GM10266 (cell line): ENCODE results near the gene YWHAQ.

Experiments
- DNase-seq: peaks from one replicate; pipeline ENCODE4 v3.0.0; 2012; ENCODE audit errors: extremely low spot score
- TF ChIP-seq, protein P1 (sequence below): IDR thresholded peaks from 2 replicates; pipeline ENCODE4 v1.5.1; 2012; ENCODE audit warnings: mild to moderate bottlenecking, low read depth; ENCODE audit not compliant: control insufficient read depth, insufficient read depth; ENCODE audit errors: missing control alignments

YWHAQ gene

DNA sequence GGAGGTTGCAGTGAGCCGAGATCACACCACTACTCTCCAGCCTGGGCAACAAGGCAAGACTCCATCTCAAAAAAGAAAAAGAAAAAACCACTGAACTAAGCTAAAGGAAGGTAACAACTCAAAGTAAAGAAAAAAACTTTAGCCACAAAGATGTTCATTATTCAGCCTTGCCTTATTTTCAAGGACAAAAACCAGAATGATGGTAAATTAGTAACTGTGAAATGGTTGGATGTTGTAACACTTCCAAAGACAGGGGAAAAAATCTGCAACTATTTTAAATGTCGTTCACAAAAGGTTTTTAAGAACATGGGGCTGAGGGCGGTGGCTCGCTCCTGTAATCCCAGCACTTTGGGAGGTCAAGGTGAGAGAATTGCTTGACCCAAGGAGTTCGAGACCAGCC, 85.3 kb downstream of the YWHAQ start:
- DNase-seq = no peak

DNA sequence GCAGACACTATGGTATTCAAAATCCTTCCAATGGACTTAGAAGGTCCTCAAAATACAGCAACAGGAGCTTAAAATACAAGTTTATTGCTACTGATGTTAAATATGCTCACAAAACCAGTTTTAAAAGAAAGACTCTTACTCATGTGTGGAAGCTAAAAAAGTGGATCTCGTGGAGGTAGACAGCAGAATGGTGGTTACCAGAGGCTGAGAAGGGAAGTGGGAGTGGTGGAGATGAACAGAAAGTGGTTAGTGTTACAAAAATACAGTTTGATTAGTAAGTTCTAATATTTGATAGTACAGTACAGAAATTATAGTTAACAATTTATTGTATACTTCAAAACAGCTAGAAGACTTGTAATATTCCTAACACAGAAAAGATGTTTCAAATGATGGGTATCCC, 87.2 kb downstream of the YWHAQ start:
- DNase-seq = no peak
- TF ChIP-seq, protein P1, sequence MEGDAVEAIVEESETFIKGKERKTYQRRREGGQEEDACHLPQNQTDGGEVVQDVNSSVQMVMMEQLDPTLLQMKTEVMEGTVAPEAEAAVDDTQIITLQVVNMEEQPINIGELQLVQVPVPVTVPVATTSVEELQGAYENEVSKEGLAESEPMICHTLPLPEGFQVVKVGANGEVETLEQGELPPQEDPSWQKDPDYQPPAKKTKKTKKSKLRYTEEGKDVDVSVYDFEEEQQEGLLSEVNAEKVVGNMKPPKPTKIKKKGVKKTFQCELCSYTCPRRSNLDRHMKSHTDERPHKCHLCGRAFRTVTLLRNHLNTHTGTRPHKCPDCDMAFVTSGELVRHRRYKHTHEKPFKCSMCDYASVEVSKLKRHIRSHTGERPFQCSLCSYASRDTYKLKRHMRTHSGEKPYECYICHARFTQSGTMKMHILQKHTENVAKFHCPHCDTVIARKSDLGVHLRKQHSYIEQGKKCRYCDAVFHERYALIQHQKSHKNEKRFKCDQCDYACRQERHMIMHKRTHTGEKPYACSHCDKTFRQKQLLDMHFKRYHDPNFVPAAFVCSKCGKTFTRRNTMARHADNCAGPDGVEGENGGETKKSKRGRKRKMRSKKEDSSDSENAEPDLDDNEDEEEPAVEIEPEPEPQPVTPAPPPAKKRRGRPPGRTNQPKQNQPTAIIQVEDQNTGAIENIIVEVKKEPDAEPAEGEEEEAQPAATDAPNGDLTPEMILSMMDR = no peak

More for the DNA sequence above, 85.3 kb downstream of the YWHAQ start:
- TF ChIP-seq, protein P1 = no peak

DNA sequence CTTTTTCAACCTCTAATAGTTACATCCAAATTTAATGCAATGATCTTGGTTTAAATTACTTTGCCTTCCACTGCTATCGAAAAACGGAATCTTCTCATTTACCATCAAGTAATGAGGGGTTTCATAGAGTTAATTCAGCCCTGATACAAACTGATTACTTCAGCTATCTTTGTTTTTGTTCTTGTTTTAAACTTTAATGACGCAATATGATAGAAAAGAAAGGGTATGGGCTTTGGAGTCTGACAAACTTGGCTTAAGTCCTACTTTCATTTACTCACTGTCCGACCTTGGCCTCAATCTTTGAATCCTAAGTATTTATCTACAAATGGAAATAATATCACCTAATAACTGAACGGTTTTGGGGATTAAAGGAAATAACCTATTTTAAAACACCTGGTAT, 91.3 kb downstream of the YWHAQ start:
- DNase-seq = no peak
- TF ChIP-seq, protein P1 = no peak

DNA sequence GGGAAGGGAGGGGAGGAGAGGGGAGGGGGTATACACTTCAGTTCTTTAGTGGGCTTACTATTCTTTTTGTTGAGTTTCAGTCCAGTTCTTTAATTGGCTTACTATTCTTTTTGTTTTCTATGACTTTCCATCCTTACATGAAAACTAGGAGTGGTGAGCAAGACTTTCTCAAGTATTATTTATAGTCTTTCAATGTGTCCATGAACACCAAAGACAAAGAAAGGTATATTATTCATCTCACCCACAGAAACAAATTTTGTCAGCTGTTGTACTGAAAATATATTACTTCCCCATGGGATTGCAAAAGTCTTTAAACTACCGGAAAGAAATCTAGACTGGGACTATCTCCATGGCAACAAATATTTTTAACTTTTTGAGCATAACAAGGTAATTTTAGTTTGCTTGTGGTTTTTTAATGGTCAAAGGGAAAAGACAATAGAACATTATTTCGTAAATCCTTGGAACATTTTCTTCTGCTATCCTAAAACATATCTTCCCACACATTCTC, 92.7 kb downstream of the YWHAQ start:
- DNase-seq = peak; percentile 18
- TF ChIP-seq, protein P1 = no peak

DNA sequence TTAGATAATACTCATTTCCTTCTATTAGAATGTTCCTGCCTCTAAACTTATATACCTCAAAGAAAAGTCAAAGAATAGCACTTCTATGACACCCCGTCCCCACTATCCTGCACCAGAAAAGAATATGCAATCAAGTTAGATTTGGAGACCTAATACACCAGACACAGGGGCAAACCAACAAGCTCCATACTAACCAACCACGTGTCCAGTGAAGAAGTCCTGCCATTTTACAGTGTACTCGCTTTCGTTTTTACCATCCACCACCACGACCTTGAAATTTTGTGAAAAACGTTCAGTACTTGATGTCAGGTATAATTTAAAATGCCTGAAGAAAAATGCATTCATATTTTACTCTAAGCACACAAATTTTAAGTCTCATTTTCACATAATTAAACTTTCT, 94.3 kb downstream of the YWHAQ start:
- DNase-seq = no peak
- TF ChIP-seq, protein P1 = no peak

DNA sequence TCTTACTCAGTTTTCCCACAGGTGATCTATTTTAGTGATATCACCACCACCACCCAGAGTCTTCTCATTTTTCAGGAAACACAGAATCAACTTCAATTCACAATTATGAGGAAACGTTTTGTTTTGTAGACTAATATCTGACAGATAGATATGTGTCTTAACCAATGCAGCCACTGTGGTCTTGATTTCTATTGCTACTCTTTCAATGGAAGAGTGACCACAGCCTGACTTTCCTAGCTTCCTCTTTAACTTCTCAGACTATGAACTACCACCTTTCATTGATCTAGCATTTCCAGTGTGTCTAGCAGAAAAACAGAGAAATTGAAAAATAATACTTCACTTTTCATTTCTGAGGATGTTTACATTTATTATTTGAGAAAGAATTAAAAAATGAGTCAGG, 95.6 kb downstream of the YWHAQ start:
- DNase-seq = no peak
- TF ChIP-seq, protein P1 = no peak
